CD4-positive, alpha-beta memory T cell (primary cell): ENCODE measurements around the gene ASNSD1. TPM values are rescaled to one million over a fixed set of nuclear protein-coding genes. Genes with fewer than 3 reads are reported as not detected.
"Not testable (repeated sequence)": the region's sequence is repeated elsewhere in the genome, so short reads cannot be mapped to it uniquely, and the experiment has no call there.

Experiments
- CTCF ChIA-PET: fragments of 350-600 bp; sonication (Branson Sonifier 250); formaldehyde crosslinking; loops from one replicate; lab custom pipeline; 2021; ENCODE audit warnings: inconsistent platforms; ENCODE audit not compliant: partially characterized antibody; lab: Charles Lee
- POLR2A ChIA-PET: fragments of 350-600 bp; sonication (Branson Sonifier 250); formaldehyde crosslinking; loops from one replicate; lab custom pipeline; 2021; ENCODE audit not compliant: partially characterized antibody; lab: Charles Lee
- DNase-seq, 5 donors: peaks; one replicate each; pipeline versions ENCODE4 v3.0.0 to v3.0.0-alpha.2; 2020 to 2022; ENCODE audit warnings: mixed read lengths in 1 of 5
- H3K27ac ChIP-seq: one replicate; pipeline ENCODE4 v1.7.0; 2013; ENCODE audit warnings: low read depth, low read length
- H3K27me3 ChIP-seq: 2 replicates; pipeline ENCODE4 v1.7.0; 2013; ENCODE audit warnings: mild to moderate bottlenecking, low read length, moderate library complexity; ENCODE audit not compliant: insufficient read depth
- H3K36me3 ChIP-seq: 2 replicates; pipeline ENCODE4 v1.7.0; 2013; ENCODE audit warnings: mild to moderate bottlenecking, low read length, moderate library complexity; ENCODE audit not compliant: insufficient read depth
- H3K4me1 ChIP-seq: 2 replicates; pipeline ENCODE4 v1.7.0; 2013; ENCODE audit warnings: mild to moderate bottlenecking, low read length, moderate library complexity; ENCODE audit not compliant: insufficient read depth
- H3K4me3 ChIP-seq, 2 donors: one replicate each; pipeline ENCODE4 v1.7.0; 2013; ENCODE audit warnings: low read length in 2 of 2, mild to moderate bottlenecking in 1 of 2
- H3K9me3 ChIP-seq, 2 donors: one replicate each; pipeline ENCODE4 v1.7.0; 2013; ENCODE audit warnings: low read length in 2 of 2, control low read depth in 1 of 2; ENCODE audit not compliant: control insufficient read depth in 1 of 2
- H3K27ac Mint-ChIP-seq, 7 donors: one replicate each; pipeline ENCODE4 v1.8.0; 2020 to 2021; ENCODE audit warnings: mixed read lengths in 7 of 7, mild to moderate bottlenecking in 6 of 7, inconsistent platforms in 3 of 7, moderate library complexity in 3 of 7
- H3K27me3 Mint-ChIP-seq, 2 donors: one replicate each; pipeline ENCODE4 v1.8.0; 2020 to 2021; ENCODE audit warnings: mixed read lengths in 2 of 2
- H3K36me3 Mint-ChIP-seq, 2 donors: one replicate each; pipeline ENCODE4 v1.8.0; 2020 to 2021; ENCODE audit warnings: mixed read lengths in 2 of 2, inconsistent platforms in 1 of 2, mild to moderate bottlenecking in 1 of 2
- H3K4me1 Mint-ChIP-seq, 4 donors: one replicate each; pipeline ENCODE4 v1.8.0; 2020 to 2021; ENCODE audit warnings: mixed read lengths in 4 of 4, mild to moderate bottlenecking in 1 of 4
- H3K4me3 Mint-ChIP-seq, 8 donors: one replicate each; pipeline ENCODE4 v1.8.0; 2020 to 2021; ENCODE audit warnings: mixed read lengths in 8 of 8, mild to moderate bottlenecking in 7 of 8, moderate library complexity in 6 of 8, inconsistent platforms in 3 of 8
- H3K9me3 Mint-ChIP-seq, 8 donors: one replicate each; pipeline ENCODE4 v1.8.0; 2020 to 2021; ENCODE audit warnings: mixed read lengths in 8 of 8, mild to moderate bottlenecking in 5 of 8, inconsistent platforms in 3 of 8, moderate library complexity in 1 of 8
- intact Hi-C: fragments of 100-400 bp; cut with micrococcal nuclease; formaldehyde crosslinking; loops from one replicate; pipeline ENCODE4 v1.15.1; 2023
- polyA plus RNA-seq, 2 donors: library from polyadenylated mRNA; unstranded; fragments of 300-500 nt; fragmentation: Illumina TruSeq; gene quantifications; one replicate each; pipeline ENCODE4 v1.2.3, GENCODE V29; 2021
- total RNA-seq, 2 experiments: library from RNA; stranded (reverse); gene quantifications; one replicate each; pipeline ENCODE4 v1.2.3, GENCODE V29; 2021

The ASNSD1 gene
- total and polyA plus RNA-seq, 4 experiments from 2014 or later, result 46.9 to 68.7 (median 54.6) TPM

DNA sequence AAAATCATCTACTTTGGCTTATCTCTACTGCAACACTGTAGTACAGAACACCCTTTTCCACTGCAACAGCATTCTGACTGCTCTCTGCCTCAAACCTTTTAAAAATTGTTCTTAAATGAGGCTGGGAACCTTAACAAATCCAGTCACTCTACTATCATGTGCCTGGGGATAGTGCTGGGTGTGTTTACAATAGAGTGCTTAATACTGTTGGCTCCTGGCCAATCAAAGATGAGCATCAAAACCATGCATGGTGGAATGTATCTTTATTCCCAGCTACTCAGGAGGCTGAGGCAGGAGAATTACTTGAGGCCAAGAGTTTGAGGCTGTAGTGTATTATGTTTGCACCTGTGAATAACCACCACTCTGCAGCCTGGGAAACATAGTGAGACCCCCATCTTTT, 20.6 kb downstream of the ASNSD1 start:
- H3K36me3 Mint-ChIP-seq, result peaks cover 10 to 13% of the 10 kb centered on the region in 2 donors
- intact Hi-C loops, result loop anchor here (2.0 kb wide), 1 partner anchor 17 kb away; no protein-coding TSS in a partner anchor
- Histone ChIP-seq H3K4me3 (no peak overlapping the region), H3K4me1 (peaks cover 14% of the 10 kb centered on the region), H3K27ac (no peak overlapping the region), H3K36me3 (no peaks in the 10 kb centered on the region), H3K9me3 (no peaks in the 10 kb centered on the region), H3K27me3 (no peaks in the 10 kb centered on the region)
- ChIA-PET POLR2A (interaction anchor here (1.4 kb wide), 1 partner anchor 725 kb away, joined by 3 read pairs; no protein-coding TSS in a partner anchor), CTCF (interaction anchor here (1.0 to 2.2 kb wide), 3 partner anchors 11 to 20 kb away, joined by 3 to 8 read pairs (median 7); partner anchors contain the start of gene ASNSD1)
- no peak overlapping the region for H3K4me3 Mint-ChIP-seq
- peaks cover 0 to 8% (median 2%) of the 10 kb centered on the region in 8 donors for H3K9me3 Mint-ChIP-seq
- DNase-seq, result no peak
- H3K4me1 Mint-ChIP-seq, result peaks cover 25 to 55% (median 41%) of the 10 kb centered on the region in 4 donors
- H3K27me3 Mint-ChIP-seq, result no peaks in the 10 kb centered on the region
- H3K27ac Mint-ChIP-seq, result no peak overlapping the region

DNA sequence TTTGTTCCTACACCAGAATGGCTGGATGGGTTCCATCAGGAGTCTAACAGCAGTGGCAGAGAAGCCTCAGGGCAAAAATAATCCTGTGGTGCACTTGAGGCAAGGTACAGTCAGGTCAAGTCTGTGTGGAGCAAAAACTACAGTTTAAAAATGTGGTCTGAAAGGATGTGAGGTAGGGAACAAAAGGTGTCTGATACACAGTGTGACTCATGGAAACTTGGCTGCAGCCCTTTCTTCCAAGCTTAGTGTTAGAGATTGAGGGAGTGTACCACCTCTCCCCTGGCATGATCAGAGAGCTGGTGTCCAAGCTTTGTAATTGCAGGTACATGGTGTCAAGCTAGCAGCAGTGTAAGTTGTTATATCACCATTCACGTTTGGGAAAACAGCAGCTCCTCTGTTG, 22.1 kb downstream of the ASNSD1 start:
- H3K9me3 Mint-ChIP-seq, result peaks cover 0 to 4% (median under 1%) of the 10 kb centered on the region in 8 donors
- POLR2A ChIA-PET, result interaction anchor here (1.3 kb wide), 1 partner anchor 9 kb away, joined by 3 read pairs; no protein-coding TSS in a partner anchor
- CTCF ChIA-PET, result interaction anchor here (1.0 to 4.9 kb wide), 8 partner anchors 8 to 23 kb away, joined by 3 to 29 read pairs (median 5); partner anchors contain the start of gene ANKAR
- H3K4me3 ChIP-seq, result no peak overlapping the region
- no peaks in the 10 kb centered on the region for H3K36me3 ChIP-seq
- H3K27me3 ChIP-seq, result no peaks in the 10 kb centered on the region
- intact Hi-C loops, result loop anchor here (2.0 kb wide), 1 partner anchor 15 kb away; no protein-coding TSS in a partner anchor
- peaks cover 5% of the 10 kb centered on the region in 2 donors for H3K36me3 Mint-ChIP-seq
- H3K27me3 Mint-ChIP-seq, result no peaks in the 10 kb centered on the region
- no peak overlapping the region for H3K27ac ChIP-seq
- H3K4me1 Mint-ChIP-seq, result peaks cover 24 to 43% (median 35%) of the 10 kb centered on the region in 4 donors
- no peaks in the 10 kb centered on the region for H3K9me3 ChIP-seq
- H3K27ac Mint-ChIP-seq, result no peak overlapping the region
- no peak overlapping the region for H3K4me3 Mint-ChIP-seq
- no peak for DNase-seq
- H3K4me1 ChIP-seq, result peaks cover 14% of the 10 kb centered on the region

GRCh38 chr2:189684811-189685210, 23.6 kb downstream of the ASNSD1 start:
- peaks cover 14% of the 10 kb centered on the region for H3K4me1 ChIP-seq
- DNase-seq, result no peak
- H3K27ac ChIP-seq, result no peak overlapping the region
- no peak overlapping the region for H3K27ac Mint-ChIP-seq
- H3K4me3 Mint-ChIP-seq, result no peak overlapping the region
- H3K27me3 ChIP-seq, result no peaks in the 10 kb centered on the region
- CTCF ChIA-PET, result interaction anchor here (1.7 to 4.9 kb wide), 4 partner anchors 10 to 24 kb away, joined by 5 to 29 read pairs (median 14); partner anchors contain the start of gene ANKAR
- intact Hi-C loops, result no loop called here
- no peaks in the 10 kb centered on the region for H3K9me3 Mint-ChIP-seq
- no peak overlapping the region for H3K4me3 ChIP-seq
- peaks cover 15 to 30% (median 25%) of the 10 kb centered on the region in 4 donors for H3K4me1 Mint-ChIP-seq
- peaks cover 0 to 2% of the 10 kb centered on the region in 2 donors for H3K36me3 Mint-ChIP-seq
- no peaks in the 10 kb centered on the region for H3K36me3 ChIP-seq
- POLR2A ChIA-PET, result interaction anchor here (0.6 to 1.0 kb wide), 2 partner anchors 23 to 80 kb away, joined by 4 to 6 read pairs; no protein-coding TSS in a partner anchor
- H3K9me3 ChIP-seq, result no peaks in the 10 kb centered on the region
- no peaks in the 10 kb centered on the region for H3K27me3 Mint-ChIP-seq

GRCh38 chr2:189685540-189686229, 24.4 kb downstream of the ASNSD1 start:
- Histone ChIP-seq H3K36me3 (no peaks in the 10 kb centered on the region), H3K4me3 (no peak overlapping the region), H3K9me3 (no peaks in the 10 kb centered on the region), H3K27me3 (no peaks in the 10 kb centered on the region), H3K4me1 (peaks cover 14% of the 10 kb centered on the region), H3K27ac (no peak overlapping the region)
- H3K27me3 Mint-ChIP-seq, result no peaks in the 10 kb centered on the region
- peaks cover 13 to 23% (median 18%) of the 10 kb centered on the region in 4 donors for H3K4me1 Mint-ChIP-seq
- ChIA-PET POLR2A (no interaction called here), CTCF (interaction anchor here (1.1 to 4.9 kb wide), 3 partner anchors 10 to 25 kb away, joined by 4 to 29 read pairs (median 8); partner anchors contain the start of genes ANKAR and ASNSD1)
- H3K9me3 Mint-ChIP-seq, result no peaks in the 10 kb centered on the region
- peak overlapping the region in 2 of 7 donors; percentile 68 to 70 for H3K27ac Mint-ChIP-seq
- H3K36me3 Mint-ChIP-seq, result peaks cover 0 to 6% of the 10 kb centered on the region in 2 donors
- DNase-seq, result no peak
- no peak overlapping the region for H3K4me3 Mint-ChIP-seq
- intact Hi-C loops, result no loop called here

GRCh38 chr2:189687796-189688195, 26.5 kb downstream of the ASNSD1 start:
- POLR2A ChIA-PET, H3K27me3 ChIP-seq, CTCF ChIA-PET, H3K4me3 Mint-ChIP-seq, H3K27me3 Mint-ChIP-seq, H3K4me3 ChIP-seq, H3K36me3 ChIP-seq, DNase-seq, H3K9me3 ChIP-seq, H3K9me3 Mint-ChIP-seq, H3K27ac ChIP-seq: not testable (repeated sequence)
- H3K27ac Mint-ChIP-seq, result peak overlapping the region in 1 of 7 donors; percentile 83
- H3K36me3 Mint-ChIP-seq, result peaks cover 0 to 12% of the 10 kb centered on the region in 2 donors
- H3K4me1 ChIP-seq, result peaks cover 14% of the 10 kb centered on the region
- peaks cover 13 to 17% (median 14%) of the 10 kb centered on the region in 4 donors for H3K4me1 Mint-ChIP-seq
- intact Hi-C loops, result loop anchor here (2.0 kb wide), 1 partner anchor 13 kb away; the partner anchor contains the start of gene ANKAR

DNA sequence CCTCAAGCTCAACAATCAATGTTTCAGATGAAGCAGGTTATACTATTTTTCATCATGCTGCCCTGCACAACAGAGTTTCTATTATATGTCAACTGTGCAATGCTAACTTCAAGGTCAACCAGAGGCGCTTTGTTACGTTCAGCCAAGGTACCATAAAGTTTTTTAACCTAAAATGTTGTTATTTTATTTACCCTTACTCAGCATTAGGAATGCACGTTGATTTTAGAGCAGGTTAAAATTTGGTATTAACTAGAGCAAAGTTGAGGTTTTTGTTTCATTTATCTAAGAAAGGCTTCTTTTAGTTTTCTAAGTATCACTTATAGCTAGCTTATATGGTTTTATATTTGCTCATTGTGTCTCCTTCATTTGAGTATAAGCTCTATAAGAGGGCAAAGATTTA, 35.0 kb downstream of the ASNSD1 start:
- Histone ChIP-seq H3K4me3 (no peak overlapping the region), H3K27ac (no peak overlapping the region), H3K4me1 (no peaks in the 10 kb centered on the region), H3K27me3 (no peaks in the 10 kb centered on the region), H3K9me3 (no peaks in the 10 kb centered on the region), H3K36me3 (no peaks in the 10 kb centered on the region)
- ChIA-PET POLR2A (interaction anchor here (1.1 to 2.1 kb wide), 4 partner anchors 21 to 38 kb away, joined by 3 to 11 read pairs (median 8); partner anchors contain the start of genes ANKAR and ASNSD1), CTCF (interaction anchor here (0.7 to 4.5 kb wide), 11 partner anchors 10 to 66 kb away, joined by 3 to 98 read pairs (median 7); partner anchors contain the start of genes ANKAR, ASNSD1 and OSGEPL1)
- Mint-ChIP-seq H3K27ac (peak overlapping the region in 1 of 7 donors; percentile 8), H3K4me3 (no peak overlapping the region), H3K36me3 (peaks cover 0 to 7% of the 10 kb centered on the region in 2 donors), H3K4me1 (no peaks in the 10 kb centered on the region), H3K9me3 (no peaks in the 10 kb centered on the region), H3K27me3 (no peaks in the 10 kb centered on the region)
- intact Hi-C loops, result loop anchor here (5.0 kb wide), 1 partner anchor 66 kb away; the partner anchor contains the start of gene OSGEPL1
- no peak for DNase-seq
